ENCODE data around the gene MMP26. TPM values are rescaled to one million over a fixed set of nuclear protein-coding genes. Genes with fewer than 3 reads are reported as not detected.

The MMP26 gene
- total RNA-seq, 1 donor from 2014 or later = not detected

GRCh38 chr11:4680341-4680740 lies 24.2 kb upstream of the MMP26 start:
- no peaks in the 10 kb centered on the region for H3K36me3 Mint-ChIP-seq (ENCODE audit: low read depth)
- no peak for DNase-seq (ENCODE audit: low spot score)
- TF ChIP-seq CTCF (IDR thresholded peaks at IDR 0.05) = no peak
- no peaks in the 10 kb centered on the region for H3K27me3 Mint-ChIP-seq (ENCODE audit: low read depth)
- H3K9me3 Mint-ChIP-seq (ENCODE audit: low read depth) = no peaks in the 10 kb centered on the region
- no peak overlapping the region for H3K27ac Mint-ChIP-seq (ENCODE audit: unreplicated experiment)
- no peak overlapping the region for H3K4me3 Mint-ChIP-seq (ENCODE audit: unreplicated experiment)
- H3K4me1 Mint-ChIP-seq (ENCODE audit: low read depth) = peaks cover 10% of the 10 kb centered on the region

DNA sequence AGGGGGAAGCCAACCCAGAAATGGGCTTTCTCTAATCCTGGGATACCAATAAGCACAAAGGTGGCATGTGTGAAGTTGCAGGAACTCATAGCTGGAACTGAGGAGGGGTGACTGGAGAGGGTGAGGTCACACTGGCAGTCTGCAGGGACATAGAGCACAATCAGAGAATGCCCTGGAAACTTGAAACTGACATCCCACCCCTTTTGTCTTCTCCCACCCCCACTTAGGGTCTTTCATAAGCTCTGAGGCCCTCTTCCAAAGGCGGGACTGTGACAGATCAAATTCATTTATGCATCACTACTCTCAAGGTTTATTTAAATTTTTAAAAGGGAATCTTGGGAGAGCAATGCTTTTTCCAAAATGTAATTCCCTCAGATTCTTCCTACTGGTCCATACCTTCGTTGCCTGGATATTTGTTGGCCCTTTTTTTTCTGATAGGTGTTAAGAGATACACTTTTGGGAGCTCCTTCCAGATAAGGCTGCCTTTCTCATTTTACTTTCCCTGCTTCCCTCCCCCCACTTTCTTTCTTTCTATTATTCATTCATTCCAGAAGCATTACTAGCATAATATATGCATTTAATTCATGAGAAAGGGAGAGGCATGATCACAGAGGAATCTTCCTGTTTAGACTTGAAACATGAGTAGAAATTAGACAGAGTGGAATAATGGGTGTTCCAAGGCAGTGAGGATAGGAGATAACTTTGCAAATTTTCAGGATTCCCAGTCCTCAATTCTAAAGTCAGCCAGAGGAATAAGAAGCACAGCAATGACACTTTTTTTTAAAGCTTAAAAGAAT lies 21.8 kb upstream of the MMP26 start:
- peaks cover 10% of the 10 kb centered on the region for H3K4me1 Mint-ChIP-seq (ENCODE audit: low read depth)
- no peaks in the 10 kb centered on the region for H3K27me3 Mint-ChIP-seq (ENCODE audit: low read depth)
- H3K27ac Mint-ChIP-seq (ENCODE audit: unreplicated experiment) = no peak overlapping the region
- H3K9me3 Mint-ChIP-seq (ENCODE audit: low read depth) = no peaks in the 10 kb centered on the region
- no peak overlapping the region for H3K4me3 Mint-ChIP-seq (ENCODE audit: unreplicated experiment)
- TF ChIP-seq CTCF (IDR thresholded peaks at IDR 0.05) = no peak
- DNase-seq (ENCODE audit: low spot score) = no peak
- no peaks in the 10 kb centered on the region for H3K36me3 Mint-ChIP-seq (ENCODE audit: low read depth)

DNA sequence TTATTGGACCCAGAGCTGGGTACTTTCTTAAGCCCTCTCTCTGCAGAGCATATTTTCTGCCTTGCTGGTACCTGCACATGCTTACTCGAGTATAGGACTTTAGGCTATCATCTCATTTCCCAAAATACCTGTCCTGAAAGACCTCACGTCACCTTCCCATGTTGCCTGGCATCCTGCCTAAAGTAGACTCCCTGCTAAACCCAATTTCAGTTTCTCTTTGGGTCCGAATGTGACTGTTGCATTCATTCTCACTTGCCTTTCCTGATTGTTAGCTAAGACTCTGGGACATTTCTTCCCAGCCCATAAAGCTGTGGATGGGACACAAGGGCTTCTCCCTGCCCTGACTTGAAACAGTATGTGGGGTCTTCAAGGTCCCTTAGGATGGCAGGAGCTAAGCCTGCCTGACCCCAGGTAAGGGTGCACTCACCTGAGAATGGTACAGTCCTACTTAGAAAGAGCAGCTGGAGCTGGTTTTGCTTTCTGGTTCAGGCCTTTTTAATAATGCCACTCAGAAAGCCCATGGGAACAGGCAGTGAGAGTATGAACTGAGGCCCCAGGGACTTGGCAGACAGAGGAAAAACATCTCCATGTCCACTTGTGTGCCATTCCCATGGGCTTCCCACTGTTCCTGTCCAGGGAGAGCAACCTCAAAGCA lies 19.8 kb upstream of the MMP26 start:
- H3K27me3 Mint-ChIP-seq (ENCODE audit: low read depth) = no peaks in the 10 kb centered on the region
- no peak overlapping the region for H3K27ac Mint-ChIP-seq (ENCODE audit: unreplicated experiment)
- no peak for DNase-seq (ENCODE audit: low spot score)
- H3K9me3 Mint-ChIP-seq (ENCODE audit: low read depth) = no peaks in the 10 kb centered on the region
- peaks cover 10% of the 10 kb centered on the region for H3K4me1 Mint-ChIP-seq (ENCODE audit: low read depth)
- H3K36me3 Mint-ChIP-seq (ENCODE audit: low read depth) = no peaks in the 10 kb centered on the region
- no peak for TF ChIP-seq CTCF (IDR thresholded peaks at IDR 0.05)
- H3K4me3 Mint-ChIP-seq (ENCODE audit: unreplicated experiment) = no peak overlapping the region

- Mint-ChIP-seq H3K9me3 (ENCODE audit: low read depth) (no peaks in the 10 kb centered on the region), H3K4me3 (ENCODE audit: unreplicated experiment) (no peak overlapping the region), H3K27ac (ENCODE audit: unreplicated experiment) (no peak overlapping the region), H3K27me3 (ENCODE audit: low read depth) (peaks cover 10% of the 10 kb centered on the region), H3K4me1 (ENCODE audit: low read depth) (peaks cover 8% of the 10 kb centered on the region), H3K36me3 (ENCODE audit: low read depth) (no peaks in the 10 kb centered on the region)
- no peak for TF ChIP-seq CTCF (IDR thresholded peaks at IDR 0.05)
- no peak for DNase-seq (ENCODE audit: low spot score)
Observed at GRCh38 chr11:4695442-4695841, 9.1 kb upstream of the MMP26 start.

DNA sequence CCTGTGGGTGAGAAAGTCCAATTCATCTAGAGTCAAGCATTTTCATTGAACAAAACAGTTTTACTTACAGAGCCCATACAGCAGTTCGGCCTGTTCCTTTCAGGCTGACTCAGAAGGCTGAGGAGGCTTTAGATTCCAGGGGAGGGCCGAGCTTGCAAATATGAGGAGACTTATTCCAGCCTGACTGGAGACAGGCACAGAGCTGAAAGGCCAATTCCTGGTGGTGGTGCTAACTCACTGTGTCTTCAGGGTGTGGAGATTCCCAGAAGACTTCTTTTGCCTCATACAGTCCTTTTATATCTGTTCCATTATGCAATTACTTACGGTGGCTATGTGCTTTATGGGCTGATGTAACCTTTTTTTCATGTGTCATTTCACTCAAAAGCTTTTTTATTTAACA lies 7.0 kb upstream of the MMP26 start, which contains the start of gene OR51E2:
Gene OR51E2 (minus strand): TSS at position 269 of the 400 bp plus-strand sequence. CDS start 15,142 bp downstream, outside the sequence.
- H3K4me1 Mint-ChIP-seq (ENCODE audit: low read depth) = peaks cover 8% of the 10 kb centered on the region
- peak; percentile 52 for TF ChIP-seq CTCF (IDR thresholded peaks at IDR 0.05)
- H3K4me3 Mint-ChIP-seq (ENCODE audit: unreplicated experiment) = no peak within 1 kb of the TSS
- H3K36me3 Mint-ChIP-seq (ENCODE audit: low read depth) = no peaks in the 10 kb centered on the region
- DNase-seq (ENCODE audit: low spot score) = no peak
- H3K27me3 Mint-ChIP-seq (ENCODE audit: low read depth) = peaks cover 4% of the 10 kb centered on the region
- H3K9me3 Mint-ChIP-seq (ENCODE audit: low read depth) = no peaks in the 10 kb centered on the region
- peak within 1 kb of the TSS; percentile 75 for H3K27ac Mint-ChIP-seq (ENCODE audit: unreplicated experiment)

Measured in chondrocyte (in vitro differentiated cells).